LNCAP (cell line): ENCODE results near the gene FRMD4A.

Source experiments
- TF ChIP-seq, protein P1 (sequence below): fragments of 450-650 bp; IDR thresholded peaks from 2 replicates; pipeline ENCODE4 v1.5.1; 2017; ENCODE audit warnings: mild to moderate bottlenecking

Gene FRMD4A

DNA sequence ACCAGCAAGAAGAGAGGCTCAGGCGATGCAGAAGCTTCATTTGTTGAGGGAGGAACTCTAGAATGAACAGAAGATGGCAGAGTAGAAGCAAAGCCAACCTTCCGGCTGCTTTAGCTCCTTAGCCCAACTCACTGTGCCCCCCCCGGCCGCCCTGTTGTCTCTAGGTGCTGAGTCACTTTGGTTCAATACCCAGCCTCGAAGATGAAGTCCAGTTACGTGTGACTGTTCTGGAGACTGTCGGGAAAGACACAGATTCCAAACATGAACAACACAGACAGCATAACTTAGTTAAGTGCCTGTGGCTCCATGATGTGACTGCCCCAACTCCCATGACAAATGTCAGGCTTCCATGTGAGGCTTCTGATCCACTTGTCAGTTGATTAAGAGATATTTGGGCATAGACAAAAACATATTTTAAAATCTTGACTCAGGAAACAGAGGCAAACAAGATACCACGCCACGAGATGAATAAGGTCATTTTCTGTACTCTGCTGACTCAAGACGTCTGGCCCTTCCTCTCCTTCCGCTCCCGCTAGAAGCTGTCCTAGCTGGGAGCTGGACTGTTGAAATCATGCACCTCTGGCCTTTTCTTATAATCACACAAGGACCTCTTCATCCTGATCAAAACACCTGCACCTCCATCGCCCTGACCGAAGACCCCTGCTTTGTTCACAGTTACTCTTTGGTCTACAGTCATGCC is 199.3 kb downstream of the FRMD4A start:
- TF ChIP-seq, protein P1, sequence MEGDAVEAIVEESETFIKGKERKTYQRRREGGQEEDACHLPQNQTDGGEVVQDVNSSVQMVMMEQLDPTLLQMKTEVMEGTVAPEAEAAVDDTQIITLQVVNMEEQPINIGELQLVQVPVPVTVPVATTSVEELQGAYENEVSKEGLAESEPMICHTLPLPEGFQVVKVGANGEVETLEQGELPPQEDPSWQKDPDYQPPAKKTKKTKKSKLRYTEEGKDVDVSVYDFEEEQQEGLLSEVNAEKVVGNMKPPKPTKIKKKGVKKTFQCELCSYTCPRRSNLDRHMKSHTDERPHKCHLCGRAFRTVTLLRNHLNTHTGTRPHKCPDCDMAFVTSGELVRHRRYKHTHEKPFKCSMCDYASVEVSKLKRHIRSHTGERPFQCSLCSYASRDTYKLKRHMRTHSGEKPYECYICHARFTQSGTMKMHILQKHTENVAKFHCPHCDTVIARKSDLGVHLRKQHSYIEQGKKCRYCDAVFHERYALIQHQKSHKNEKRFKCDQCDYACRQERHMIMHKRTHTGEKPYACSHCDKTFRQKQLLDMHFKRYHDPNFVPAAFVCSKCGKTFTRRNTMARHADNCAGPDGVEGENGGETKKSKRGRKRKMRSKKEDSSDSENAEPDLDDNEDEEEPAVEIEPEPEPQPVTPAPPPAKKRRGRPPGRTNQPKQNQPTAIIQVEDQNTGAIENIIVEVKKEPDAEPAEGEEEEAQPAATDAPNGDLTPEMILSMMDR = no peak

DNA sequence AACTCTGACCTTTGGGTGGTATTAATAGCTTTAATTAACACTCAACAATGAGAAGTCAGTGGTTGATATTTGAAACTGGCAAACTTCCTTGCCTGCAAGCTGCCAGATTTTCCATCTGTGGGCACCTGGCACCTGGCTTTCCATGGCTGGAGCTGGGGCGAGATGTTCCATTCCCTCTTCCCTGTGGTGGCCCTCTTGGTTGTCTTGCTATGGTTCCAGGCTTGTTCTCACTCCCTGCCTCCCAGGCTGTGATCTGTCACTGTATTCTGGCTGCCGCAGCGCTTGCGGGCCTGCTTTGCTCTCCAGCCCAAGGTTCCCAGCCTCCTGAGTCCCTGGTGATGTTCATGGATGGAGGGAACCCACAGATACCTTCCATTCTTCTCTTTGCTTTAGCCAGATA is 201.0 kb downstream of the FRMD4A start:
- TF ChIP-seq, protein P1 = no peak

DNA sequence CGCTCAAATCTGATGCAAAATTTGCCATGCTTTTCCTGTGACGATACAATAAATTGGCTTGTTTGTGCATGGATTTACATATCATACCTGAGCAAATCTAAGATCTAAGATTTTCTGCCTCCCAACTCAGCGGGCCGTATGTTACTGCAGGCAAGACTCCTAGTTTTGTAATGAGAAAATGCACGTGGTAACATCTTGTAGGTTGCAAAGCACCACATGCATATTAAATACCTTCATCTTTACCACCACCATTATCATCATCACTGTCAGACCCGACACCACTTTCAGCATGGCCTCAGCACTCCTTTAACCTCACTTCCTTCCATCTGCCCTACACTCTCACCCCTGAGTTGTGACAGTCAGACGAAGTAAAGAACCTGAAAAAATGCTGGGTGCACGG is 202.2 kb downstream of the FRMD4A start:
- TF ChIP-seq, protein P1 = no peak

DNA sequence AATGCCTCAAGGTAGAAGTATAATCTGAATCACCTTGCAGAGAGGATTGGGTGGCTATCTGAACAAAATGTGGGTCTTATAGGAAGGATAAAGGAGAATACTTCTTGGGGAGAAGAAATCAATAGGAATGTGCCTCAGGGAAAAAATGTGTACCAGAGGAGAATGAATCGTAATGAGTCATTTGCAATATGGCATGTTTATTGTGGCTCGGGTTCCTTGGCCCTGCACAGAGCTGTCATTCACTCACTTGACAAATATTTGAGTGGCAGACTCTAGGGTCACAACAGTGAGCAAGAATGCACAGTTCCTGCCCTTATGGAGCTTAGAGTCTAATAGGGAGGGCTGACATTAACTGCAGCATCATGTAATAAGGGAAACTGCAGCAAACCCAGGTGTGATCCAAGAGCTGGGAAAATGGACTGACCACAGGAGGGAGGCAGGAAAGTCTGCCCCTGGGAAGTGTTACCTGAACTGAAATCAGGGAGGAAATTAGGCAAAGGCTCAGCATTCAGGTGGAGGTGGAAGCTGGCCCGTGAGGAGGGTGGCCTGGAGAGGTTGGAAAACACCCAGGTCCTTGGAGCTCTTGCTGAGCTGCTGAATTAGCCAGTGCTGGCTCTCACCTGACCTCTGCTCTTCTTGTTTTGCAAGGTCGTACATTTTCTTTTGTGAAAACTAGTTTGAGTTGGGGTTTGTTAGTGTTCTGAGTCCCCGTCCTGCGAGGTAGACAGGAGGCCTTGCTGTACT is 203.9 kb downstream of the FRMD4A start:
- TF ChIP-seq, protein P1 = no peak

DNA sequence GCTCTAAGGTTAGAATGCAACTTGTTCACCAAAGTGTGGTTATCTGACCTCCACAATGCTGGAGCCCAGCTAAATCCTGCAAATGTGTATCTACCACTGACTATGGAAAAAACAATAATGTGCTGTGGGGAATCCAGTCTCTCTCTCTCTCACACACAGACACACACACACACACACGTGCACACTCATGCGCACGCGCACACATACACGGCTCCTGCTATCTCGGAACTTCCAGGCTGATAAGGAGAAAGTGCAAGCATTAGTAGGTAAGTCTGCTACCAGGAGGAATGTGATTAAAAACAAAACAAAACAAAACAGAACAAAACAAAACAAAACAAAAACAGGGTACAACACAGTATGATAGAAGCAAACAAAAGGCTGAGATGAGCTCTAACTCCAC is 205.2 kb downstream of the FRMD4A start:
- TF ChIP-seq, protein P1 = no peak

DNA sequence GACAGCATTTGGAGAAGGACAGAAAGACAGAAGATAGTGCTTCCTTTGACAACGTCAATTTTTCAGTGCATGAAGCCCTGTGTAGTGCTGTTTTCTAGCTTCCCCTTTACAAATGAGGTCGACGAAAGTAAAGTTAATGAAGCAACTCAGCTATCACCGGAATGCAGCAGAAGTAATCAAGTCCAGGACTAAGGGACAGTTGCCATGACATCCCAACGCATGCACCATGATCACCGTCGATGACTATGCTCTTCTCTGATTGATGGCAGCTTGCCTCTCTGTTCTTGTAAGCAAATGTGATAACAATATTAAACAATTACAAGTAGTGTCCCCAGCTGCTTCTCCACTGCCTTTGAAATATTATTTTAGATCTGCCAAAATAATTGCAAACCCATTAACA is 205.8 kb downstream of the FRMD4A start:
- TF ChIP-seq, protein P1 = no peak

DNA sequence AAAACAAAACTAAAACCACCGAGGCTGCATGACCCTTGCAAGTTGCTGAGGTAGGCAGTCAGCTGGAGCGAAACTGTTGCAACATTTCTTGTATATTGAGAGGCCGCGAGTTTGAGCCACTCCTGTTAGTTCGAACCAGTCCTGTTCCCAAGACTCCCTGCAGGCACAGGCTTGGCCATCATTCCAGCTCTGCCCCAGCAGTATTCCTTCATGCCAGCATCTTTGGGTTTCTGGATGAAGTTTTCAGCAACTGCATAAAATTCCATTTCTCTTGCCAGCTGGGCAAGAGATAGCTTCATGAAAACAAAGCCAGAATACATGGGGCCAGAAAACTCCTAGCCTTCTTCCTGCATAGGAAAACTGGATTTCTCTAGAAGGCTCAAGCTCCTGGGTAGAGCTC is 207.6 kb downstream of the FRMD4A start:
- TF ChIP-seq, protein P1 = no peak
